ENCODE data around the gene TSPAN33. TPM values are rescaled to one million over a fixed set of nuclear protein-coding genes. Genes with fewer than 3 reads are reported as not detected.

TSPAN33 gene
- total RNA-seq, 1 experiment from 2014 or later, result 1.7 TPM

DNA sequence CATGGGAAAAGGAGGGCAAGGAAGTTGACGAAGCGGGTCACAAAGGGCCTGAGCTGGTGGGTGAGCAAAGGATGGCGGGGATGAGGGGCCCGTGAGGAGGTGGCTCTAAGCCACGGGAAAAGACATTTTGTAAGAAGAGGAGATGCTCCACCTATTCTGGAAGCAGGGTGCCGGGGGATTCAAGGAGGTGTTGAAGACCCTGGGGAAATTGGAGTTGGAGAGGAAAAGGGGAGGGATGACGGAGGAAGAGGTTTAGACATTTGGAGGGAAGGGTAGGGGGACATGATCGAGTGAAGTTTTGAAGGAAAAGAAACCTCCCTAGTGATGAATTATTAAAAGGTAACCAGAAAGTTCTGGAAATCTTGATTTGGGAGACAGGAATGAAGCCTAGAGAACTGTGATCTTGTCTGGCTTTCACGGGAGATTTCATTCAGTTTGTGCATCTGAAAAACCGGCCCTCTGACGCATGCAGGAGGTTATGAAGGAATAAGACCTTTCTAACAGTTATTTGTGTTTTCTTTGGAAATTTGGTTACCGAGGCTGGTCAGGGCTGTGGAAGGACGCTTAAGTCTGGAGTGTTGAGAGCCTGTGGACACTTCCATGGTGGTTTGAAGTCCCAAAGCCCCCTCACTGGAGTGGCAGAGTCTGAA lies 45.3 kb downstream of the TSPAN33 start:
- no peaks in the 10 kb centered on the region for H3K9me3 Mint-ChIP-seq (ENCODE audit: unreplicated experiment)
- ChIA-PET POLR2A (no interaction called here), CTCF (no interaction called here)
- intact Hi-C loops (cut with micrococcal nuclease), result no loop called here
- BruUV-seq (replicated peaks), result no TSS peak
- H3K36me3 Mint-ChIP-seq (ENCODE audit: insufficient read depth, unreplicated experiment), result no peaks in the 10 kb centered on the region
- no peaks in the 10 kb centered on the region for H3K4me1 Mint-ChIP-seq (ENCODE audit: insufficient read depth, unreplicated experiment)
- no peak overlapping the region for H3K4me3 Mint-ChIP-seq (ENCODE audit: unreplicated experiment)
- no peak for TF ChIP-seq CTCF (IDR thresholded peaks at IDR 0.05; ENCODE audit: unreplicated experiment)
- DNase-seq (ENCODE audit: unreplicated experiment), result no peak
- H3K27ac Mint-ChIP-seq (ENCODE audit: low read depth, unreplicated experiment), result no peak overlapping the region
- H3K27me3 Mint-ChIP-seq (ENCODE audit: insufficient read depth, unreplicated experiment), result peaks cover 52% of the 10 kb centered on the region

GRCh38 chr7:129191272-129191671 lies 46.8 kb downstream of the TSPAN33 start:
- BruUV-seq (replicated peaks), result no TSS peak
- Mint-ChIP-seq H3K27ac (ENCODE audit: low read depth, unreplicated experiment) (no peak overlapping the region), H3K27me3 (ENCODE audit: insufficient read depth, unreplicated experiment) (peaks cover 52% of the 10 kb centered on the region), H3K4me3 (ENCODE audit: unreplicated experiment) (no peak overlapping the region), H3K9me3 (ENCODE audit: unreplicated experiment) (no peaks in the 10 kb centered on the region), H3K4me1 (ENCODE audit: insufficient read depth, unreplicated experiment) (no peaks in the 10 kb centered on the region), H3K36me3 (ENCODE audit: insufficient read depth, unreplicated experiment) (no peaks in the 10 kb centered on the region)
- POLR2A ChIA-PET, result no interaction called here
- CTCF ChIA-PET, result interaction anchor here (0.5 to 1.0 kb wide), 4 partner anchors 16 to 419 kb away, joined by 3 to 5 read pairs (median 3); partner anchors contain the start of gene TSPAN33
- DNase-seq (ENCODE audit: unreplicated experiment), result no peak
- intact Hi-C loops (cut with micrococcal nuclease), result no loop called here
- TF ChIP-seq CTCF (IDR thresholded peaks at IDR 0.05; ENCODE audit: unreplicated experiment), result no peak

DNA sequence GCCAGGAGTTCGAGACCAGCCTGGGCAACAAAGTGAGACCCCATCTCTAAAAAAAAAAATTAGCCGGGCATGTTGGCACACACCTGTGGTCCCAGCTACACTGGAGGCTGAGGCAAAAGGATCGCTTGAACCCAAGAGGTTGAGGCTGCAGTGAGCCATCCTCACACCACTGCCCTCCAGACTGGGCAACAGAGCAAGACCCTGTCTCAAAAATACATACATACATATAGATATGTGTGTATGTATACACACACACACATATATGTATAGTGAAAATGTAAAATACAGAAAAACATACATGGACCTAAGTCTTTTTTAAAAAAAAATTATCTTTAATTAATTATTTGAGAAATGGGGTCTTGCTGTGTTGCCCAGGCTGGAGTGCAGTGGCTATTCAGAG lies 49.4 kb downstream of the TSPAN33 start:
- BruUV-seq (replicated peaks), result no TSS peak
- no peak overlapping the region for H3K4me3 Mint-ChIP-seq (ENCODE audit: unreplicated experiment)
- CTCF ChIA-PET, result interaction anchor here (0.9 to 1.9 kb wide), 3 partner anchors 20 to 31 kb away, joined by 3 to 10 read pairs (median 4); no protein-coding TSS in a partner anchor
- peaks cover 56% of the 10 kb centered on the region for H3K27me3 Mint-ChIP-seq (ENCODE audit: insufficient read depth, unreplicated experiment)
- intact Hi-C loops (cut with micrococcal nuclease), result no loop called here
- POLR2A ChIA-PET, result interaction anchor here (0.7 kb wide), 1 partner anchor 25 kb away, joined by 3 read pairs; no protein-coding TSS in a partner anchor
- no peak for DNase-seq (ENCODE audit: unreplicated experiment)
- no peaks in the 10 kb centered on the region for H3K4me1 Mint-ChIP-seq (ENCODE audit: insufficient read depth, unreplicated experiment)
- no peaks in the 10 kb centered on the region for H3K36me3 Mint-ChIP-seq (ENCODE audit: insufficient read depth, unreplicated experiment)
- TF ChIP-seq CTCF (IDR thresholded peaks at IDR 0.05; ENCODE audit: unreplicated experiment), result no peak
- H3K9me3 Mint-ChIP-seq (ENCODE audit: unreplicated experiment), result no peaks in the 10 kb centered on the region
- no peak overlapping the region for H3K27ac Mint-ChIP-seq (ENCODE audit: low read depth, unreplicated experiment)

GRCh38 chr7:129197771-129198170 lies 53.3 kb downstream of the TSPAN33 start:
- Mint-ChIP-seq H3K4me1 (ENCODE audit: insufficient read depth, unreplicated experiment) (no peaks in the 10 kb centered on the region), H3K36me3 (ENCODE audit: insufficient read depth, unreplicated experiment) (no peaks in the 10 kb centered on the region), H3K27ac (ENCODE audit: low read depth, unreplicated experiment) (no peak overlapping the region), H3K9me3 (ENCODE audit: unreplicated experiment) (no peaks in the 10 kb centered on the region), H3K27me3 (ENCODE audit: insufficient read depth, unreplicated experiment) (peaks cover 36% of the 10 kb centered on the region), H3K4me3 (ENCODE audit: unreplicated experiment) (no peak overlapping the region)
- TF ChIP-seq CTCF (IDR thresholded peaks at IDR 0.05; ENCODE audit: unreplicated experiment), result no peak
- no TSS peak for BruUV-seq (replicated peaks)
- no peak for DNase-seq (ENCODE audit: unreplicated experiment)
- intact Hi-C loops (cut with micrococcal nuclease), result no loop called here
- CTCF ChIA-PET, result interaction anchor here (0.8 to 1.3 kb wide), 5 partner anchors 11 to 100 kb away, joined by 3 to 6 read pairs (median 4); no protein-coding TSS in a partner anchor
- POLR2A ChIA-PET, result no interaction called here

Data from MCF 10A (cell line).